Muscle layer of colon (tissue), 2 donors: ENCODE measurements around the gene ADAMTS2.

Experiments
- H3K27ac ChIP-seq: one replicate; pipeline ENCODE4 v1.7.0; 2013; ENCODE audit warnings: low read depth, mild to moderate bottlenecking, low read length, moderate library complexity
- H3K27me3 ChIP-seq, 2 donors: one replicate each; pipeline ENCODE4 v1.7.0; 2013; ENCODE audit warnings: low read length in 2 of 2, mild to moderate bottlenecking in 2 of 2; ENCODE audit not compliant: insufficient read depth in 2 of 2, control insufficient read depth in 1 of 2
- H3K36me3 ChIP-seq: one replicate; pipeline ENCODE4 v1.7.0; 2013; ENCODE audit warnings: mild to moderate bottlenecking, low read length; ENCODE audit not compliant: insufficient read depth
- H3K4me1 ChIP-seq: one replicate; pipeline ENCODE4 v1.7.0; 2013; ENCODE audit warnings: mild to moderate bottlenecking, low read length; ENCODE audit not compliant: insufficient read depth
- H3K4me3 ChIP-seq, 2 donors: one replicate each; pipeline ENCODE4 v1.7.0; 2013; ENCODE audit warnings: low read length in 2 of 2, low read depth in 1 of 2, mild to moderate bottlenecking in 1 of 2, moderate library complexity in 1 of 2
- H3K9ac ChIP-seq: one replicate; pipeline ENCODE4 v1.7.0; 2013; ENCODE audit warnings: low read length
- H3K9me3 ChIP-seq: one replicate; pipeline ENCODE4 v1.7.0; 2013; ENCODE audit warnings: mild to moderate bottlenecking, low read length
- donor health status: abdominal sarcoma.
- donor health status: Adenocarcinoma of cecum.

The ADAMTS2 gene

GRCh38 chr5:179154991-179155955 is 190.0 kb downstream of the ADAMTS2 start:
- no peaks in the 10 kb centered on the region for H3K9me3 ChIP-seq
- H3K27ac ChIP-seq = no peak overlapping the region
- H3K9ac ChIP-seq = no peak overlapping the region
- H3K4me1 ChIP-seq = no peaks in the 10 kb centered on the region
- no peaks in the 10 kb centered on the region for H3K27me3 ChIP-seq
- no peak overlapping the region for H3K4me3 ChIP-seq
- no peaks in the 10 kb centered on the region for H3K36me3 ChIP-seq

DNA sequence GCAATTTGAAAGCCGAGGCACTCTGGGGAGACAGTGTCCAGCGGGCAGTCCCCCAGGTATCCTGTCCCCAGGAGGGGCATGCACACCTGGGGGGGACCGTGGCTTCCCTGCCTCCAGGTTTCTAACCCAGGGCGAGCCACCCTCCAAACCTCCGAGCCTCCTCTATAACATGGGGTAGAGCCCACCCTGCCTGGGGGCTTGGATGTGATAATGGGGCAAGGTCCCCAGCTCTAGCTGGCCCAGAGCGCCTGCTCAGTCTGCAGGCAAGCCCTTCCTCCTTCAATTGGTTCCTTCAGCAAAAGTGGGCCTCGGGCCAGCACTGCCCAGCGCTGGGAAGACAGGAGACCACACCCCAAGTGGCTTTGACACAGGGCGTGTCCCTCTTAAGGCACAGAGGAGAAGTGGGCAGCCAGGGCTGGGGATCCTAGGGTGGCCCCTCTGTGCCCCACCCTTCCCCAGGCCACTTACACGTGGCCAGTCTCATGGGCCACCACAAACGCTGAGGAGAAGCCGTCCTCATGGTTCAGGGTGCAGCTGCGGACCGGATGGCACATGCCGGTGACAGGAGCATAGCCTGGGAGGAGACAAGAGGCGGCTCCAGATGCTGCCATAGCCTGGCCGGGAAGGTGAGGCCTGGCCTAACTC is 190.8 kb downstream of the ADAMTS2 start:
- Histone ChIP-seq H3K27me3 (no peaks in the 10 kb centered on the region), H3K9me3 (no peaks in the 10 kb centered on the region), H3K4me1 (no peaks in the 10 kb centered on the region), H3K9ac (no peak overlapping the region), H3K36me3 (no peaks in the 10 kb centered on the region), H3K27ac (no peak overlapping the region), H3K4me3 (no peak overlapping the region)

DNA sequence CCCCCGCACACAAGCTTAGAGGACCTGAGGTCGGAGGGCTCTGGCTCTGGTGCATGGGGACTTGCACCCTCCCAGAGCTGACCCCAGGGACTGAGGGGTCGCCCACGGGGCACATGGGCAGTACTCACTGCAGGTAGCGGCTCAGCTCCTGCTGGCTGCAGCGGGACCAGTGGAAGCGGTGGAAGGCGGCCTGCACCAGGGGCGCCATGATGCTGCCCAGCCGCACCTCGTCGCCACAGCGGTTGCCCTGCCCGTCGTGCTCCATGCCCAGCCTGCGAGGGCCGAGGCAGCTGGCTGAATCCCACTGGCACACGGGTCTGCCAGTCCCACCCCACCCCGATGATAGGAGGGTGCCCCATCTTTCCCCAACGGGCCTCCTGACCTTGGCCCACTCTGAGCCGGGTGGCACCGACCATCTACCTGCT is 191.3 kb downstream of the ADAMTS2 start:
- Histone ChIP-seq H3K4me3 (no peak overlapping the region), H3K9ac (no peak overlapping the region), H3K9me3 (no peaks in the 10 kb centered on the region), H3K4me1 (no peaks in the 10 kb centered on the region), H3K36me3 (no peaks in the 10 kb centered on the region), H3K27me3 (no peaks in the 10 kb centered on the region), H3K27ac (no peak overlapping the region)

DNA sequence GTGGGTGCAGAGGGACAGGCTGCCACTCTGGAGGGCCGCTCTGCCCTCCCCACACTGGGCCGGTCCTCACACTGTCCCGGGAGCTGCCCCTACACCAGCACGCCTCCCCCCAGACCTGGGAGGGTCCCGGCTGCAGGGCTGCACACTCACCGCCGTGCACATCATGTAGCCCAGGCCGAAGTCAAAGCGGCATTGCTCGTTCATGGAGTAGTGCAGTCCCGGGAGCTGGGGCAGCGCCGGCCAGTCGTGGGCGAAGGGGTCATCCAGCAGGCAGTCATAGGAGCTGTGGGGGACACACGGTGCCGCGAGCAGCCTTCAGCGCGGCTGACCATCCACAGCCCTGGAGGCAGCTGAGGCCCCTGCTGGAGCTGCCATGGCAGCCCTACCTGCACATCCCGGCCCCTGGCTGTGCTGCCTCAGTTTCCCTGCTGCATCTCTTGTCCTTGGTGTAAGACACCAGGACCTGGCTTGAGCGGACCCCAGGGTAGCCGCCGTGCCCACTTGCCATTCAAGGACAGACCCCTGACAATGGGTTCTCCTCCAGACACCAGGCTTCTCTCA is 191.8 kb downstream of the ADAMTS2 start:
- no peak overlapping the region for H3K27ac ChIP-seq

DNA sequence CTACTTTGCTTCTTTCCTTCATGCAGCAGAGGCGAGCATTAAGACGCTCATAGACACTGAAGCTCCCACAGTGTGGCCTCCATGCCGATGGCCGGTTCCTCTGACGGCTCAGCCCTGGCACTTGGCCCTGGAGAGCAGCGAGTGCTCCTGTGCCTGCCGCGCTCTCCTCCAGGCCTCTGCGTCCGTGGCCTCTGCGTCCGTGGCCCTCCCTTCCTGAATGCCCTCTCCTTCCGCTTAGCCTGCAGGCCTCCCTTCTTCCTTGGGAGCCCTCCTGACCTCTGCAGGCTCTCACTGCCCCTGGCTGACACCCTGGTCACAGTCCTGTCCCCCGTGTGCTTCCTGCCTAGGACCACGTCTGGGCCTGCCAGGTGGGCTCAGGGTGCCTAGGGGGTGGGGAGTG is 192.3 kb downstream of the ADAMTS2 start:
- Histone ChIP-seq H3K9me3 (no peaks in the 10 kb centered on the region), H3K9ac (no peak overlapping the region), H3K27me3 (no peaks in the 10 kb centered on the region), H3K4me3 (no peak overlapping the region), H3K27ac (no peak overlapping the region), H3K36me3 (no peaks in the 10 kb centered on the region), H3K4me1 (no peaks in the 10 kb centered on the region)

More for the DNA sequence above, 191.8 kb downstream of the ADAMTS2 start:
- no peaks in the 10 kb centered on the region for H3K36me3 ChIP-seq
- no peaks in the 10 kb centered on the region for H3K9me3 ChIP-seq
- no peaks in the 10 kb centered on the region for H3K4me1 ChIP-seq
- H3K9ac ChIP-seq = no peak overlapping the region
- no peaks in the 10 kb centered on the region for H3K27me3 ChIP-seq
- no peak overlapping the region for H3K4me3 ChIP-seq

DNA sequence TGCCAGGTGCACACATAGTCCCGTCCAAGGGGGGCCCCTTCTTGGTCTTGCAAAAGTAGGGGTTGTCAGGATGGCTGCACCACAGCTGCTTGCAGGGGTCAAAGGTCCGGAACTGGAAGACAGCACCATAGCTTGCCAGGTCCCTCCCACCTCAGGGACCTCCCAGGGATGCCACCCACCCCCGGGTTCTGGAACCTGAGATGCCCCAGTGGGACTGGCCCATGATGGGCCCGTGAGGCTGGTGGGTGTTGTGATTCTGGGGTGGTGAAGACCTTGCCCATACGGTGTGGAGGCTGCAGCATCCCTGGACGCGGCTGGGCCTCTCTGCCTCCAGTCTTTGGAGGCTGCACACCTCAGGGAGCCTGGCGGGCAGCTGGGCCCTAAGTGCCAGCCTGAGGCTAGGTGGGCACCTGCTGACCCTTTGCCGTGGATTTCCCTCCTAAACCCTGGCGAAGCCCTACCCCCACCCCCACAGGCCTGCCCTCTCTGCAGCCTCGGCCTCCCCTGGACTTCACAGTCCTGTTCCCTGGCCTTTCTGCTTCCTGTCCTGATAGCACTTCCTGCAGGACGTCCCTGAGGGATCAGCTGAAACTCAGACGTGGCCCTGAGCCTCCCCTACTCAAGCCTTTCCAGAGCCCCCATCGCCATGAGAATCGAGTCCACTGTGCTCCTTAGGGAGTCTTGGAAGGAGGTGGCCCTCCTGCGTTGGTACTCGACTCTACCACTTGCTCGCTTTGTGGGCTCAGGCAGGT is 192.9 kb downstream of the ADAMTS2 start:
- Histone ChIP-seq H3K9me3 (no peaks in the 10 kb centered on the region), H3K4me1 (no peaks in the 10 kb centered on the region), H3K36me3 (no peaks in the 10 kb centered on the region), H3K27me3 (no peaks in the 10 kb centered on the region), H3K4me3 (no peak overlapping the region), H3K9ac (no peak overlapping the region), H3K27ac (no peak overlapping the region)

GRCh38 chr5:179151286-179152118 is 193.8 kb downstream of the ADAMTS2 start:
- no peaks in the 10 kb centered on the region for H3K36me3 ChIP-seq
- no peak overlapping the region for H3K27ac ChIP-seq
- H3K4me3 ChIP-seq = no peak overlapping the region
- H3K27me3 ChIP-seq = no peaks in the 10 kb centered on the region
- no peaks in the 10 kb centered on the region for H3K9me3 ChIP-seq
- H3K9ac ChIP-seq = no peak overlapping the region
- H3K4me1 ChIP-seq = no peaks in the 10 kb centered on the region

GRCh38 chr5:179150011-179150410 is 195.2 kb downstream of the ADAMTS2 start:
- H3K36me3 ChIP-seq = no peaks in the 10 kb centered on the region
- H3K4me1 ChIP-seq = no peaks in the 10 kb centered on the region
- H3K27ac ChIP-seq = no peak overlapping the region
- H3K9ac ChIP-seq = no peak overlapping the region
- no peaks in the 10 kb centered on the region for H3K9me3 ChIP-seq
- no peak overlapping the region for H3K4me3 ChIP-seq
- no peaks in the 10 kb centered on the region for H3K27me3 ChIP-seq

GRCh38 chr5:179149278-179149677 is 196.0 kb downstream of the ADAMTS2 start:
- Histone ChIP-seq H3K27me3 (no peaks in the 10 kb centered on the region), H3K9me3 (no peaks in the 10 kb centered on the region), H3K9ac (no peak overlapping the region), H3K36me3 (no peaks in the 10 kb centered on the region), H3K4me1 (no peaks in the 10 kb centered on the region), H3K27ac (no peak overlapping the region), H3K4me3 (no peak overlapping the region)

- H3K4me3 ChIP-seq = no peak overlapping the region
- no peaks in the 10 kb centered on the region for H3K36me3 ChIP-seq
- H3K9ac ChIP-seq = no peak overlapping the region
- no peak overlapping the region for H3K27ac ChIP-seq
- no peaks in the 10 kb centered on the region for H3K9me3 ChIP-seq
- H3K4me1 ChIP-seq = no peaks in the 10 kb centered on the region
- H3K27me3 ChIP-seq = no peaks in the 10 kb centered on the region
Measured at GRCh38 chr5:179148703-179149170, 196.5 kb downstream of the ADAMTS2 start.
